ENCODE data around the gene CAMK1D. TPM values are rescaled to one million over a fixed set of nuclear protein-coding genes. Genes with fewer than 3 reads are reported as not detected.
"Not testable (repeated sequence)": the region's sequence is repeated elsewhere in the genome, so short reads cannot be mapped to it uniquely, and the experiment has no call there.

The CAMK1D gene
- total and polyA plus RNA-seq, 2 experiments from 2014 or later: 3.5 to 6.0 TPM

DNA sequence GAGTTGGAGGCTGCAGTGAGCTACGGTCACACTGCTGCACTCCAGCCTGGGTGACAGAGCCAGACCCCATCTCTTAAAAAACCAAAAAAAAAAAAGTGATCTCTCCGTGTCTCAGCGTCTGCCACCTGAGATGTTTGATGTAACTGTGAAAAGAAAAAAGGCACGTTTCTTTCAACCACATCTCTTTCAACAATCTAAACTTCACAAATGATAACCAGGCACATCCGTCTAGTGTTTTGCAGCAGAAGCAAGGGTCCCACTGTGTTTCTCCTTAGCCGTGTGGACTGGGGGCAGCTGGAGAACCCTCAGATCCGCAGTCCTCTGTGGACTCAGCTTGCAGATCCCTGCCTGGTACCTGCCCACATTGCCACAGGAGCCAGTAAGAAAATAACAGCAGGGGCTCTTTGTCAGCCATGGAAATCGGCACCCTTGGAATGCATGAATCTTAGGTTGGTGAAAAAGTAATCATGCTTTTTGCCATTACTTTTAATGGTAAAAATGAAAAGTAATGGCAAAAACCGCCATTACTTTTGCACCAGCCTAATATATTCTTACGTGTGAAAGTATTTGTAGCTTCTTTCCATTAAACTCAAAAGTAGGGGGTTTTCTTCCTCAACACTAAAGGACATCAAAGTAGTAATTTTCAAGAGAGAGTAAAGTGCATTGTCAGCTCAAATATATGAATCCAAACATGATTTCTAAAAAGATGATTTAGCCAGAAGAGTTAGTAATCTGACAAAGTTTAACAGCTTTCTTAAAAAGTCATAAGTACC is 375.6 kb downstream of the CAMK1D start:
- DNase-seq (ENCODE audit: low spot score): no peak
- H3K27ac ChIP-seq: no peak overlapping the region
- no peak overlapping the region for H3K4me2 ChIP-seq
- H3K9me3 ChIP-seq (ENCODE audit: low read depth): no peaks in the 10 kb centered on the region
- H3K36me3 ChIP-seq (replicated peaks; ENCODE audit: insufficient read depth, low read depth): no peaks in the 10 kb centered on the region
- peaks cover 16% of the 10 kb centered on the region for H3K4me1 ChIP-seq (ENCODE audit: insufficient read depth)
- TF ChIP-seq EZH2phosphoT487 (IDR thresholded peaks at IDR 0.05; ENCODE audit: low read depth, severe bottlenecking, unreplicated experiment): no peak
- TF ChIP-seq CTCF (IDR thresholded peaks at IDR 0.05; ENCODE audit: poor library complexity): no peak
- no peak for TF ChIP-seq EZH2 (IDR thresholded peaks at IDR 0.05; ENCODE audit: borderline replicate concordance)
- H2AFZ ChIP-seq: no peak overlapping the region
- no peaks in the 10 kb centered on the region for H3K27me3 ChIP-seq
- no peaks in the 10 kb centered on the region for H3K79me2 ChIP-seq
- H3K9me2 ChIP-seq (replicated peaks; ENCODE audit: insufficient read depth): no peaks in the 10 kb centered on the region
- H4K20me1 ChIP-seq (ENCODE audit: insufficient read depth, poor library complexity, severe bottlenecking): no peaks in the 10 kb centered on the region
- 72% methylated on average over 10 of the region's 10 CpGs for WGBS (ENCODE audit: low lambda C conversion rate, missing lambda C conversion rate)
- H3K4me3 ChIP-seq: no peak overlapping the region

- not testable (repeated sequence) for H2AFZ ChIP-seq; H3K9me3 ChIP-seq (ENCODE audit: low read depth); H3K4me3 ChIP-seq; H3K27ac ChIP-seq; H3K36me3 ChIP-seq (replicated peaks; ENCODE audit: insufficient read depth, low read depth); H3K9me2 ChIP-seq (replicated peaks; ENCODE audit: insufficient read depth); H3K79me2 ChIP-seq; H4K20me1 ChIP-seq (ENCODE audit: insufficient read depth, poor library complexity, severe bottlenecking); H3K4me2 ChIP-seq; DNase-seq (ENCODE audit: low spot score); H3K27me3 ChIP-seq
- peaks cover 14% of the 10 kb centered on the region for H3K4me1 ChIP-seq (ENCODE audit: insufficient read depth)
- WGBS (ENCODE audit: low lambda C conversion rate, missing lambda C conversion rate): 93% methylated on average over 5 of the region's 5 CpGs
Measured at GRCh38 chr10:12725580-12725888, 376.2 kb downstream of the CAMK1D start.

DNA sequence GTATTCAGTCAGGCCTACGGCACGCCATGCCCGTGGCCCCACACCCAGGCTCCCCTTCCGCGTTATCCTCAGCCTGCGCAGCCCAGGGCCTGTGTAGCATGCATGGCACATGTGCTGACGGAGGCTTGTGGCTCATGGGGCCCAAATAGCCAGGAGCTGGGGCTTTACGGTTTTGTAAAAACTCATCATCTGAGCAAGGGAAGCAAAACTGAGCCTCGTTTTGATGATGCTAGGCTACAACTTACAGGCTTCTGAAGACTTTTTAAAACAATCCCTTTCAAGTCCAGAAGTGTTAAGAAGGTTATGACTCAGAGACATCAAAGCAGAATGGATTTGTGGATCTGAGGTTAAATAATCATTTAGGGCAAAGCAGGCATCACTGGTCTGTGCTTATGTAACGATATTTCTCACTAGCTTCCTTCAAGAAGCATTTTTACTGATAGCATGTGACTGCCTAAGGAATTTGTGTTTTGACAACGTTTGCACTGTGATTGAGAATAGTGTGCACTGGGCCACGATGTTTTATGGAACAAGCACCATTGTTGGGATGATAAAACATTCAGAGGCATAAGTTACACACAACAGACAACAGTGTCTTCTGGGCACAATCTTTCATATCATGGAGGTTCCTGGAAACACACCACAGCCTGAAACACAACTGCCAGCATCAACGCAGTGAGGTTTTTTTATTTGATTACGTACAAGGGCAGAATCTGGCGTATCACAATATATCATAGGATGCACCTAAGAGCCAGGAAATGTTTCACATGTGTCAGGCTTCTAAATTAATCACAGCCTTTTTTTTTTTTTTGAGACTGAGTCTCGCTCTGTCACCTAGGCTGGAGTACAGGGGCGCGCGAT is 377.9 kb downstream of the CAMK1D start:
- DNase-seq (ENCODE audit: low spot score): no peak
- Histone ChIP-seq H3K27ac (peak overlapping the region; percentile 66), H3K79me2 (no peaks in the 10 kb centered on the region), H2AFZ (no peak overlapping the region), H3K9me3 (ENCODE audit: low read depth) (no peaks in the 10 kb centered on the region), H4K20me1 (ENCODE audit: insufficient read depth, poor library complexity, severe bottlenecking) (no peaks in the 10 kb centered on the region), H3K4me3 (no peak overlapping the region), H3K27me3 (no peaks in the 10 kb centered on the region), H3K4me2 (no peak overlapping the region), H3K36me3 (replicated peaks; ENCODE audit: insufficient read depth, low read depth) (no peaks in the 10 kb centered on the region), H3K9me2 (replicated peaks; ENCODE audit: insufficient read depth) (no peaks in the 10 kb centered on the region), H3K4me1 (ENCODE audit: insufficient read depth) (peaks cover 5% of the 10 kb centered on the region)
- 78% methylated on average over 19 of the region's 19 CpGs for WGBS (ENCODE audit: low lambda C conversion rate, missing lambda C conversion rate)
- TF ChIP-seq EZH2phosphoT487 (IDR thresholded peaks at IDR 0.05; ENCODE audit: low read depth, severe bottlenecking, unreplicated experiment) (no peak), CTCF (IDR thresholded peaks at IDR 0.05; ENCODE audit: poor library complexity) (no peak)

DNA sequence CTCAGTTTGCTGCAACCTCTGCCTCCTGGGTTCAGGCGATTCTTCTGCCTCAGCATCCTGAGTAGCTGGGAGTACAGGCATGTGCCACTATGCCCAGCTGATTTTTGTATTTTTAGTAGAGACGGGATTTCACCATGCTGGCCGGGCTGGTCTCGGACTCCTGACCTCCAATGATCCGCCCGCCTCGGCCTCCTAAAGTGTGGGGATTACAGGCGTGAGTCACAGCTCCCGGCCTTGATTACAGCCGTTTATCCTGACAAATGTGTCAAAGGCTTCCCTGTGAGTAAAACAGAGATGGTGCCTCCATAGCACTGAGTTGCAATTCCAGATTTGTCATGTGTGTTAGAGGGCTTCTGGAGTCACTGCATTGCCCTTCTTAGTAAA is 378.5 kb downstream of the CAMK1D start:
- TF ChIP-seq EZH2 (IDR thresholded peaks at IDR 0.05; ENCODE audit: borderline replicate concordance) (no peak), CTCF (IDR thresholded peaks at IDR 0.05; ENCODE audit: poor library complexity) (no peak), EZH2phosphoT487 (IDR thresholded peaks at IDR 0.05; ENCODE audit: low read depth, severe bottlenecking, unreplicated experiment) (no peak)
- H3K79me2 ChIP-seq: no peaks in the 10 kb centered on the region
- H3K9me3 ChIP-seq (ENCODE audit: low read depth): no peaks in the 10 kb centered on the region
- H3K27me3 ChIP-seq: no peaks in the 10 kb centered on the region
- H3K4me1 ChIP-seq (ENCODE audit: insufficient read depth): peaks cover 5% of the 10 kb centered on the region
- 48% methylated on average over 9 of the region's 10 CpGs for WGBS (ENCODE audit: low lambda C conversion rate, missing lambda C conversion rate)
- H2AFZ ChIP-seq: no peak overlapping the region
- no peaks in the 10 kb centered on the region for H3K9me2 ChIP-seq (replicated peaks; ENCODE audit: insufficient read depth)
- peak; percentile 74 for DNase-seq (ENCODE audit: low spot score)
- H3K4me3 ChIP-seq: no peak overlapping the region
- no peaks in the 10 kb centered on the region for H4K20me1 ChIP-seq (ENCODE audit: insufficient read depth, poor library complexity, severe bottlenecking)
- H3K4me2 ChIP-seq: no peak overlapping the region
- H3K36me3 ChIP-seq (replicated peaks; ENCODE audit: insufficient read depth, low read depth): no peaks in the 10 kb centered on the region
- H3K27ac ChIP-seq: peak overlapping the region; percentile 66

All from hepatocyte (in vitro differentiated cells).